HG02885 (cell line): ENCODE results near the gene GUCA1A.

Experiments used
- ATAC-seq: cut with Tn5 transposase; IDR thresholded peaks from one replicate; pipeline ENCODE4 v1.9.1; 2021; ENCODE audit warnings: mild to moderate bottlenecking; ENCODE audit not compliant: unreplicated experiment, poor library complexity

GUCA1A gene

DNA sequence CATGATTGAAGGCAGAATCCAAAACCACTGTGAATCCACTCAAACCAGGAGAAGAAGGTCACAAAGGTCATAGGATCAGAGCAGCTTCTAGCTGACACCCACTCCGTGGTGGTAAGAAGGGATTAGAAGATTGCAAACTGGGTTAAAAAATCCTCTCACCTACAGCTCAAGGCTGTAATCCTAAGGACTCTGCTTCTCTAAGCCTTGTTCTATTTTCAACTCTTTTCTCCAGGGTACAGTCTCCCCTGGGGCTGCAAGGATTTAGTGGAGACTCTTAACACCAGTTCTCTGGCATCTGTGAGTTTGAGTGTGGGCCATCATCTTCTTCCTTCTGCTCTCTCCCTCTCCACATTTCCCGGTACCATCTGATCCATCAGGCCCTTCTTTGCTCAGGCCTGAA is at the start of gene GUCA1A:
Gene GUCA1A (plus strand): TSS at position 264 of the 400 bp plus-strand sequence. CDS start 250 bp downstream, outside the sequence.
- ATAC-seq = no peak

DNA sequence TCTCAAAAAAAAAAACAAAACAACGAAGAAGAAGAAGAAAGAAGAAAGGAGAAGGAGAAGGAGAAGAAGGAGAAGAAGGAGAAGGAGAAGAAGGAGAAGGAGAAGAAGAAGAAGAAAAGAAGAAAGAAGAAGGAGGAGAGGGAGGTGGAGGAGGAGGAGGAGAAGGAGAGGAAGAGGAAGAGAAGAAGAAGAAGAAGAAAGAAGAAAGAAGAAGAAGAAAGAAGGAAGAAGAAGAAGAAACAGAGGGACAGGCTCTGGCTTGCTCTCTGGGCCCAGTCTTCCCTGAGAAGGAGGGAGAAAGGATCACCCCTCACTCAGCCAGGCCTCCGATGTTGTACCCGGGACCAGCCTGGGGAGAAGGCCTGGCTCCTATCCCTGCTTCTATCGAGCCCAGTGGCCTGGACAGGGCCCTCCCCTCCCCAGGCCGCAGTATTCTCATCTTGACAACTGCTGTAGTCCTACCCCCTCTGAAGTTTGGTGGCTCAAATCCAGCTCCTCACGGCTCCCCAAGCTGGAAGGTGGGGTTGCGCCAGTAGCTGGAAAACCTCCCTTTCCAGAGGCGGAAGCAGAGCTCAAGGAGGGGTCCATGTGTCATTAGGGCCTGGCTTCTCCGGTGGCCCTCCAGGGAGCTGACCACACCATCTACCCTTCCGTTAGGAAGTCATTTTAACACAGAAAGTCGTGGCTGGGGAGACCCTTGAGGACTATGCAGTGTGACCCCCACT is 49.6 kb upstream of the GUCA1A start:
- ATAC-seq = no peak

DNA sequence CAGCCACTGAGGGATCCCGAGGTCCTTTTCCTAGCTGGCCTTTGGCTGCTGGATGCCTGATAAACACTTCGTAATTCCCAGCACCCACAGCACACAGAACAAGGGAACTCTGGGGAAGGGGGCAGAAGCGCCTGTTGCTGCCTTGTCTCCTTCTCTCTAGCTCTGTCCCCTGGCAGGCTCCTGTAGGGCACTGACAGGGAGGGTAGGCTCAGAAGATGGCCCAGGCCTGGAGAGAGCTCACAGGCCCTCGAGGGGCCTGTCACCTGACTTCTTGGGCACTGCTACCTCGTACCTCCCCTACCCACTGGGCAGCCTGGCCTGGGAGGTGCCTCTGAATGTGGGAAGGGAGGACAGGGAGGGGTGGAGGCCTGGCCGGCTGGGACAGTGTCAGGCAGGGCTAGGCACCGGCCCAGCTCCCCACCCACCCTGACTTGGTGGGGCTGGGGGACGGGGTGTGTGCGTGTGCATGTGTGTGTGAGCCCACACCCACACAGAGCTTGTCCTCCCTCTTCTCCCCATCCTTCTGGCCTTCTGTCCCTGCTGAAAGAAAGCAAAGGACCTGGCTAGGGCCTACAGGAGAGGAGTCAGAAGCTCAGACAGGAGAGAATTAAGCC is 48.8 kb upstream of the GUCA1A start:
- no peak for ATAC-seq

DNA sequence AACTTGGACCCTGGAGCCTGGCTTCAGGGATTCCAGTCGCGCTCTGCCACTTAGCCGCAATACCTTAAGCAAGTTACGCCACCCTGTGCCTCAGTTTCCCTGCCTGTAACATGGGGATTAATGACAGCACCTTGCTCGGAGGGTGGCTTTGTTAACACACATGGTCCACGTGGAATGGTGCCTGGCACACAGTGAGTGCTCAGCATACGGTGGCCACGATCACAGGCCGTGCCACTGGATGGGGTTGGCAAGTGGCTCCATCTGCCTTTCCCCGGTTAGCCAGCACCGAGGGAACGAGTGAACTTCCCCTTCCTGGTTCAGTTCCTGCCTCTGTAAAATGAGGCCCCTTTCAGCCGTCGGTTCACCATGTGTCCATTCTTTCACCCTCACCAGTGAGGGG is 47.9 kb upstream of the GUCA1A start:
- no peak for ATAC-seq

DNA sequence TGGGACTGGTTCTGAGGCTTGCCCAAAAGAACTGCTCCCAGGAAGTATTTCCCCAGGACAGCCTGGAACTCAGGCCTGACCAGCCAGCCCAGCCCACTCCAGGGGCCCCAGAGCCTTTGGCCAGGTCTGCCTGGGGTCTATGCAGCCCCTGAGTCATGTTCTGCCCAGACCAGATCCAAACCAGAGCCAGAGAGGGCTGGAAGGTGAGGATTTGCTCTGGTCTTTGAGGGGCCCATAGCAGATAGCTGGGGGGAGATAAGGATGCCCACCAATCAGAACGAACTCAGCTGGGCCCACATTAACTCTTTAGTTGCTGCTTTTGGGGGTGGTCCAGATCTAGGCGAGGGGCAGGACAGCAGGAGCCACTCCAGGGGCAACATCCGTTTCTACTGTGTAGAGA is 47.5 kb upstream of the GUCA1A start:
- ATAC-seq = no peak

DNA sequence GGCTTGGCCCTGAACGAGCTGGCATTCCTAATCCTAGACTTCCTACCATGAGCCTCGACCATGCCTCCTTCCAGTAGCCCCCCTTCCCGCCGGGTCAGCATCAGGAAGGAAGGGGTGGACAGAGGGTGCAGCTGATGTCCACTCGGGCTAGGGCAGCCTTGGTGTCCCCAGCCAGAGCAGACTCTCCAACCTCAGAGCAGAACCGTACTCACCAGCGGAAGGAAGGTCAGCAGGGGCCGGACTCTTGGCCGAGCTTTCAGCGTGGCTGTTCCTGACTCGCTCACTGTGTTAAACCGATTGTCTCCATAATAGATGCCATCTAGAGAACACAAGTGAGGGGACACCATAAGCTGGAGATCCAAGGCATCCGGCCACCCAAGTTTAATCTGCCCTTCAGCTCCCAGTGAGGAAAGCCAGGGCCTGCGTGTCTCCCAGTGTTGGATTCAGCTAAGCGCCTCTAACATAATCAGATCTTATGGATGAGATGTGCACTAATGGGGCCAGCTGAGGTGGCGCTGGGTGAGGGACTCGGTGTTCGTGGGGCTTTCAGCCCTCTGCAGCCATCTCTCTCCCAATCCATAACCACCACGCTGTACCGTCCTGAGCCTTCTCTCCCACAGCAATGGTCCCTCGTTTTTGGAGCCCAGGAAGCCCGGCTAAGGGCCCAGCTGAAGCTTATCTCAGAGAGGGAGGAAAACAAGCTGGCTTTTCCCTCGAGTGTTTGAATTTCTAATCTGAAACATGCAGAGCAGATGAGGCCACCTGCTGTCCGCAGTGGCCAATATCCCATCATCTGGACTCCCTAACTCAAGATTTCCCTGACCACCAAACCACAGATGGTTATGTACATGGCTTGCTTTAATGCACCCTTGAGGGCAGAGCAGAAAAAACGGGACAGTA is 44.5 kb upstream of the GUCA1A start:
- ATAC-seq = no peak

DNA sequence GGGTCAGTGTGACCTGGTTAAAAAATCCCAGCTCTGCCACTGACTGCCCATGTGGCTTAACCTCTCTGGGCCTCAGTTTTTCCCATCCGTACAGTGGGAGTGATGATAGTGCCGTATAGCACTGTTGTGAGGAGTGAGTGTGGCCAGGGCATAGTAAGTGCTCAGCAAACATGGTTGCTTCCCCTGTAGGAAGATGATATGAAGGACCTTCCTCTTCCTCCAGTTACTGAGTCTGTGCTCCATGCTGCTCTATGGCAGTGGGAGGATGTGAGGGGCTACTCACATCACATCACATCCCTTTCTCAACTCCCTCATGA is 43.8 kb upstream of the GUCA1A start:
- no peak for ATAC-seq

DNA sequence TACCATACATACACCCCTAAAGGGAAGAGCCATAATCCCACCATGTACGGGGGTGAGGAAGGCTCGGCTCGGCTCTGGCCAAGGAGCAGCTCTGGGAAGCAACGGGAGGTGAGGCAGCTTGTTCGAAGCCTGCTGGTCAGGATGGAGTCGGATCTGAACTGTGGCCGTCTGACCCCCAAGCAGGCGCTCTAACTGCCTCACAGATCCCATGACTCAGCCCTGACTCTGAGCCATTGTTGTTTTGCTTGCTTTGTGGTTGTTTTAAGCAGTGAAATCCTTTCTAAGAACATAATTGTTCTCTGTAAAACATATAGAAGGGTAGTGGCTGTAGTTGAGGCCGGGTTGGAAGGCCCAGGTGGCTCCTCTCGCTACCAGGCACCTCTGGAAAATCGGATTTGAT is 41.6 kb upstream of the GUCA1A start:
- ATAC-seq = no peak

DNA sequence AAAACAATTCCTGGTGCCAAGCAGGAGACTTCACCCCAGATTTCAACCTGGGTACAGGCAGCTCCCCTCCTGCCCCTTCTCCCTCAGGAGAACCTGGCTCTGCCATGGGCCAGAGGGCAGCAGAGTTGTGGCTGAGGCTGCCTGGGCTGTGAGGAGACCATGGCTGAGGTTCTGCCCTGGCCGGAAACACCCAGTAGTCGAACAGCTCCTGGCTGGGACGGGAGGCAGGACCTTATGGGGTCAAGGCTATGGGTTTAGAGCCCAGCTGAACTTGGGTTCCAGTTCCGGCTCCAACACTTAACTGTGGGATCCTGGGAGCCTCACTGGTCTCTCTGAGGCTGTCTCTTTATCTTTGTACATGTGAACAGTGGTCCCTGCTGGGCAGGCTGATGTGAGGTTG is 39.2 kb upstream of the GUCA1A start:
- ATAC-seq = no peak

DNA sequence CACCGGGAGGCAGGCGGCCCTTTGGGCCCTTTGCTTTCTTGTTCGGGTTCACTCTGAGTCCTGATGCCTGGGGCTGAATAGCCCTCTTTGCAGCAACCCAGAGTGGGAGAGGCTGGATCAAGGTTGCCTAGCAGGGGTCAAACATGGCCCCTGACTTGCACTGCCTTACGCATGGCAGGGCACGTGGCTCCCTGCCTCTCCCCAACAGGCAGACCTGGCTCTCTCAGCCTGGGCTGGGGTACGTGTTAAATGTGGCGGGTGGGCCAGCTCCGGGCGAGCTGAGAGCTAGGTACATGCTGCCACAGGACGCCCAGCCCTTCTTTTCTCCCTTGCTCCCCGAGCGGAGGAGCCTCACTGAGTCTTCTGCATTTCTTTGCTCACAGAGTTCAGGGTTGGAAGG is 38.0 kb upstream of the GUCA1A start:
- no peak for ATAC-seq

DNA sequence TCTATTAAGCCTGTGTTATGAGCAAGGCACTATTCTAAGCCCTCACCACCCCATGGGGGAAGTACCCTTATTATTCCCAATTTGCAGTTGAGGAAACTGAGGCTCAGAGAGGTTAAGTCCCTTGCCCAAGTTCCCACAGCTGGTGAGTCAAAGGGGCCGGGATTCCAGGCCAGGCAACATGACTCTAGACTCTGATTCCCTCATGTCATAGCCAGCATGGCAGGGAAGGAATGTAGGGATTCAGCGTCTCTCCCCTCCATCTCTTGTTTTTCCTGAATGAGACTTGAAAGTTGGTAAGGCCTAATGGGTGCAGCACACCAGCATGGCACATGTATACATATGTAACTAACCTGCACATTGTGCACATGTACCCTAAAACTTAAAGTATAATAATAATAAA is 37.4 kb upstream of the GUCA1A start:
- ATAC-seq = no peak

DNA sequence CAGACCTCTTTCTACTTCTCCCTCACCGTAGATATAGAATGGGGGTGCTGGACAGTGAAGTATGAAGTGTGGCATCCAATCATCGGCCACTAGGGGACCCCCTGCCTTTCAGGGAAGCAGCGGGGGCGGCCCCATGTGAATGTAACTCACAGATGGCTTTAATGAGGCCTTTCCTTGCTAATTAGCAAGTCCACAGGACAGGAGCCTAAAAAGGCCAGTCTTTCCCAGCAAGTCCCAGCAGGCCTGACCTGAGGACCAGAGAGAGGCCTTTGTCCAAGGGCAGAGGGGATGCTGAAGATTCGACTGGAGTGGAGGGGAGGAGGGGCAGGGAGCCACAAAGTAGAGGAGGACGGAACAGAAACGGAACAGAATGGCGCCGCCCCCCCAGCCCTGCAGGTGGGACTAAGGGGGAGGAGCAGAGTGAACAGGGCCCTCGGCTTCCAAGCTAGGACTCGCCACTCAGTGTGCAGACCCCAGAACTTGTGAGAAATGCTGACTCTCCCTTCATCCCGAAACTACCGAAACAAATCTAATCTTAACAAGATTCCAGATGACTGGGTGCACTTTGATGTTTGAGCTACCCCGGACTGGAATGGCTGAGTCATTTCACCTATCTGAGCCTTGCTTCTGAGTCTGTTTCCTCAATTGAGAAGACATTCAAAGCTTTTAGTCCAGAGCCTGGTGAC is 36.5 kb upstream of the GUCA1A start:
- no peak for ATAC-seq

DNA sequence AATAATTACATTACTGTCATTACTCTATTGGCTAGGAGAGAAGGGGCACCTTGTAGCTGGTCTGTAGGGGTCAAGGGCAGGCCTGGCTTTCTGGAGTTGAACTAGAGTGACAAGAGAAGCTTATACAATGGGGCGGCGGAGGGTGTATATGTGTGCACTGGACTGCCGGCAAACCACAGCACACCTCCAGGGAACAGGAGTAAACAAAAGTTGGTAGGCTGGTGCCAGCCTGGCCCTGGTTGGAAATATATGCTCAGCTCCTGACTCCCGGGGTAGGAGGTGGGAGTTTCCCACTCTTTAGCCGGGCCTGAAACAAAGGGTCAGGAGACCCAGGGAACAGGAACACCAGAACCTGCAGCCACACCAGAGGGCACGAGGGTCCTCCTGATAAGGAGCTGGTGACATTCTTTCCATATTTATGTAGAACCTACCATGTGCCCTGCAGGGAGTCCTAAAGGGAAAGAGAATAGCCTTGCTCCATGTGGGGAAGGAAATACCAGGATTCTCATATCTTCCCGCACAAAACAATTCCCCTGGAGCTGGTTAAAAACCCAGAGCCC is 35.9 kb upstream of the GUCA1A start:
- no peak for ATAC-seq

DNA sequence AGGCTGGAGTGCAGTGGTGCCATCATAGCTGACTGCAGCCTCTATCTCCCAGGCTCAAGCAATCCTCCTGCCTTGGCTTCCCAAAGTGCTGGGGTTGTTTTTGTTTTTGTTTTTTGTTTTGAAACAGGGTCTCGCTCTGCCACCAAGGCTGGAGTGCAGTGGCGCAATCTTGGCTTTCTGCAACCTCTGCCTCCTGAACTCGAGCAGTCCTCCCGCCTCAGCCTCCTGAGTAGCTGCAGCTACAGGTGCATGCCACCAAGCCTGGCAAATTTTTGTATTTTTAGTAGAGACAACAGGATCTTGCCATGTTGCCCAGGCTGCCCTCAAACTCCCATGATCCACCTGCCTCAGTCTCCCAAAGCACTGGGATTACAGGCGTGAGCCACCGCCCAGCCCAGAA is 35.0 kb upstream of the GUCA1A start:
- no peak for ATAC-seq

DNA sequence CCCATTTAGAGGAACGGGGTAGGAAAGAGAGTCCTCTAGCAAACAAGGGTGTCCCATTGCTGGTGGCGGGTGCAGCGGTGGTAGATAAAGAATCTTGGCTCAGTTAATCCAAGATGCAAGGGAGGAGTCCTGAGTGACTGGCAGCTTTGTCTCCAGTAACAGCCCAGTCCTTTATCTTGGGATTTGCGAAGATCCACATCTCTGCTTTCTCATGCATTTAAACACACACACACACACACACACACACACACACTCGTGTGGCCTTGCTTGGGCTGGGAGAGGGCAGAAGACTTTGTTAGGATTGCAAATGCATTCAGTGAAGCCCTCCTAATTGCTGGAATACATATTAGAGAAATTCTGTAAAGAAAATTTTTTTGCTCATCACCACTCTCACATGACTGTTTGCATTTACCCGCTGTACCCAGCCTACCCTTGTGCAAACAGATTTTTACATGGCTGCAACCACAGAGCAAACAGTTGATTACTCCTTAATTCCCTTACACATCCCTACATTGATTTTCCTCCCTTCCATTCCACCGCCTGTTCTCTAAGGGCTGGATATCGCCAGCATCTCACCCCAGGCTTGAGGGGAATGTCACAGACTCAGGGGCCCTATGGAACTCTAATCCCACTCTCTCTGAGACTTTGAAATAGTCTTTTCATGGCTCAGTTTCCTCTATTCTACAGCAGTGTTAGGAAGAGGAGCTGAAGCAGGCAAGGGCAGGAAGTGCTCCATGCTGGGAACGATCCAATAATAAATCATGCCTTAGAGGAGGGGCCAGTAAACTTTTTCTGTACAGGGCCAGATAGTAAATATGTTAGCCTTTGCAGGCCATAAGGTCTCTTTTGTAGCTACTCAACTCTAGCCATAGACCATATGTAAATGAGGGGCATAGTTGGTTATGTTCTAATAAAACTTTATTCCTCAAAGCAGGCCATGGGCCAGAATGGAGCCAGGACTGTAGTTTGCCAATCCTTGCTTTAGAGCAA is 34.2 kb upstream of the GUCA1A start:
- no peak for ATAC-seq

DNA sequence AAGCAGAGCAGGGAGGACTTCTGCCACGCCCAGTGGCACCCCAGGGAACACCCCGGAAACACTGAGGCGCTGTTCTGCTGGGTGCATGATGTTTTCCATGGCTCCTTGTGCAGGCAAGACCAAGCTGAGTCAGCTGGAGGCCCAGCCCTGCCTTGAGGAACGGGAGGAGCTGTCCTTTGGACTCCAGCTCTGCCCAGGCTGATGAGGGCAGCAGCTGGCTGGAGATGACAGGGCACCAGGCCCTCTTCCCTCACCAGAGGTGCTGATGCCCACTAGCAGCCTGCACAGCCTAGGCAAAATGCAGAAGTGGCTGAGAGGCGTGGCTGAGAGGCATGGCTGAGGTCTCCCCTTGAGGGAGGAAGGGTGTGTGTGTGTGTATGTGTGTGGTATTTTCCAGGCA is 33.1 kb upstream of the GUCA1A start:
- no peak for ATAC-seq

DNA sequence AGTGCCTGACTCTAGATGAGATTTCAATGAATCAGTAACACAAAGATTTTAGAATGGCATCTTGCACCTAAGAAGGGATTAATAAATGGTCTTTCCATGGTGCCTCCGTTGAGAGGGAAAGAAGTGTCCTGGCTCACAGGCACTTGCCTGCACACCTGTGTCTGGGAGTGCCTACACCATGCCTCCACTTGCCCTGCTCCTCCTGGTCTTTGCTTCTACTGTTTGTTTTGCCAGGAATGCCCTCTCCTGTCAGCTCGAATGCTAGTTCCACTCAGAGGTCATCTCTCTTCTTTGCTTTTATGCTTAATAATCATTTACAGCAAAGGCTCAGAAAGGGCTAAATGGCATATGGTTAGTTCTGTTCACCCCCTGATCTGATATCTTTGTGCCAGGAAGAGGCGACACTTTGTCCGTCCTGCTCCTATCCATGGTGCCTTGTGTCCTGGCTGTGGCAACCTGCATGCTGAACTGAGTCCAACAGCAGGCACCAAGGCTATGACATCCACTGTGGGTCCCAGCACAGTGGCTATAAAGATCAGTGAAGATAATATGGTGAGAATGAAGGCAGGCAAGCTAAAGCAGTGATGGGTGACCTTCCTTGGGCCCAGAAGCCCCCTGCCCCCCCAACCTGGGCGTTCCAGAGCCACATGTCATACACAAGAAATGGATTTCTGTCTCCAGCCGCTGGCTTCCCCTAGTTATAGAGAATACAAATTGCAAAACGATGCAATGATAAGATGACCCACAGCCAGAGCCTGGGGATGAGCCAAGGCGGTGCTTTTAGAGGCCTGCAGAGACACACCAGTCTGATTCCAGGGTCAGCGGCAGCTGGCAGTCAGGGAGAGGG is 32.2 kb upstream of the GUCA1A start:
- ATAC-seq = no peak

DNA sequence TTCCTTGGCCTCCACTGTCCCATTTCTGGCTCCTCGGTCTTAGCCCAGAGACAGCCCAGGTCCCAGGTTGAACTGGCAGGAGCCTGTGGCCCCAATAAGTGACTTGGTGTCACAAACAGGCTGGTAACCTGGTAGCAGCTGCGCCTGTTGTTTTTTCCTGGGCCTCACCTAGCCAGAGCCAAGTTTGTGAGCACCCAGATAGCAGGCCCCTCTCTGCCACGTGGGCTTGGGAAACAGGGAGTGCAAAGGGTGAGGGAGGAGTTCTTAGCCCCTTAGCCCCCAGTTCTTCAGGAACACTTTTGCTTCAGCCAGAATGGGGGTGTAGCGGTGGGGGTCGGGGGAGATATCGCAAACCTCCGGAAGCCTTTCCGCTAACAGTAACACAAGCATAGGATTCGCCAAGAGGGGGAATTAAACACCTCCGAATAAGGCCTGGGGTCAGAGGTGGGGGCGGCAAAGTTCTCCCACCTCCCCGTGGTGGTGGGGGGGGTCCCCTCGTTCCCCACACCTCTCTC is 31.5 kb upstream of the GUCA1A start:
- ATAC-seq = no peak
